Activated T-helper 1 cell treated with Interleukin-2 at 50 U/mL for 16 hours (primary cell): ENCODE measurements around the gene NTRK1.

Experiments used
- DNase-seq: peaks from one replicate; pipeline ENCODE4 v3.0.0-alpha.2; 2020; ENCODE audit warnings: low read depth

NTRK1 gene

DNA sequence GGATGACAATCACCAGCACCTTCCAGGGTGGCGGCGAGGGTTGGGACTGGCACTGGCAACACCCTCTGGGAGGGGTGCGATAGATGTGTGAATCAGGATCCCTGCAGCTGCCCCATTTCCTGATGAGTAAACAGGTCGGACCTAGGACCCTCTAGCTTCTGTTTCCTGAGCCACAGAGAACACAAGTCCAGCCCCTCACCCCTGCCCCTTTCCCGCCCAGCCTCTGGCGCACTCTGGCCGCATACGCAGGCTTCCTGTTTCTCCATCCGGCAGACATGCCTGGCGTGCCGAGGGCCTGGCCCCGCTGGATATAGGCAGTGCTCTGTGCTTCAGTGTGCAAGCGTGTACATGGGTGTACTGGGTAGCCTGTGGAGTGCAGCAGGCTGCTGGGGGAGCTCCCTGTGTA lies 37.5 kb downstream of the NTRK1 start:
- DNase-seq: no peak

DNA sequence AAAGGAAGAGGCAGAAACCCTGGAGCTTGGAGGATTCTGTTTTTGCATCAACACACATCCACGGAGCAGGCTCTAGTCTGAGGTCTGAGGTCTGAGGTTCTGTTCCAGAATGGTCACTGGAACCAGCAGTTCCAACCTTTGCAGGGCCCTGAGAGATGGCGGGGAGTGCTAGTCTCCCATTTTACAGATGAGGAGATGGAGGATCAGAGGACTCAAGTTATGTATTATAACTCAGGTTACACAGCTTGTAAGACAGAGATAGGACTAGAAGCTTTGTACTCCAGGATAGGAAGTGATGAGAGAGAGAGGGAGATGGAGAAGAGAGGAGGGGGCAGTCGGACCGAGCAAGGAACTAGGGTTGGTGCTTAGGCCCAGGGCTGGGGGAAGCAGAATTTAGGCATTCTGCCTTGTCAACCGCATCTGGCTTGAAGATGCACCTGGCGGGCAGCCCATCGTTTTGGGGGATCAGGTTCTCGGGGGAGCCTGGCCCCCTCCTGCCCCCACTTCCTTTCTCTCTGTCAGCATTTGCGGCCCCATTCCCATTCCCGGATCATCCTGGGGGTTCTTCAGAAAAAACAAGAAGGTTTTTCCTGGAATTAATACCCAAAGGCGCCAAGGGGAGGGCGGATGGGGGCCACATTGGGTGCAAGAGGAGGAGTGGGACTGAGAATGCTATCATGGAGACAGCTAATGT lies 38.5 kb downstream of the NTRK1 start:
- DNase-seq: no peak

DNA sequence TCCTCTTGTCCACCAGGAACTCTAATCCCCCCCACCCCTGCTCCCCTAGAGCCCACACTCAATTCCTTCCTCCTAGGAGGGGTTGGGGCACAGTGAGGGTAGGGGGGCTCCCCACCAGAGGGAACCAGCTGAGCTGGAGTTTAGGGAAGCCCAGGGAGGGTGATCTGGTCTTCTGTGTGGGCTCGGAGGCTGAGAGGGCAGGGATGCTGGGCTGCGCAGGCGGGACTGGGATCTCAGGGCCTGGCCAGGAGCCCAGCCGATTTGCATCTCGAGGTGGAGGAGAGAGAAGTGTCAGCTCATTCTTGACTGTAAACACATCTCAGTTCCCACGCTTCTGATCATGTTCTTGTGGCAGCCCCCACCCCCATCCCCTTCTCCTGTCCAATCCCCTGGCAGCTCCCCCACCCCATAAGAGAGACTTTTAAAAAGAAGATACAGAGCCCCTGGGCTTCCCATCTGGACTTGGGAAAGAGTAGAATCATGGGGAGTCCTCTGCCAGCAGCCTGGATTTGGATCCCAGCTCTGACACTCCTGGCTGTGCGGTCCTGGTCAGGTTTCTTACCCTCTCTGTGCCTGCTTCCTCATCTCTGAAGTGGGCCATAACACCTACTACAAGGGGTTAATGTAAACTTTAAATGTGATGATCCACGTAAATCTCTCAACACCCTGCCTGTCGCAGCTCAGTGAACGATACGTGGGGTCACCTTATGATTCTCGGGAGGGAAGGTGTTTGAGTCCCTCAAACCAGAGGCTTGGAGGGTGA lies 39.5 kb downstream of the NTRK1 start:
- DNase-seq: no peak

DNA sequence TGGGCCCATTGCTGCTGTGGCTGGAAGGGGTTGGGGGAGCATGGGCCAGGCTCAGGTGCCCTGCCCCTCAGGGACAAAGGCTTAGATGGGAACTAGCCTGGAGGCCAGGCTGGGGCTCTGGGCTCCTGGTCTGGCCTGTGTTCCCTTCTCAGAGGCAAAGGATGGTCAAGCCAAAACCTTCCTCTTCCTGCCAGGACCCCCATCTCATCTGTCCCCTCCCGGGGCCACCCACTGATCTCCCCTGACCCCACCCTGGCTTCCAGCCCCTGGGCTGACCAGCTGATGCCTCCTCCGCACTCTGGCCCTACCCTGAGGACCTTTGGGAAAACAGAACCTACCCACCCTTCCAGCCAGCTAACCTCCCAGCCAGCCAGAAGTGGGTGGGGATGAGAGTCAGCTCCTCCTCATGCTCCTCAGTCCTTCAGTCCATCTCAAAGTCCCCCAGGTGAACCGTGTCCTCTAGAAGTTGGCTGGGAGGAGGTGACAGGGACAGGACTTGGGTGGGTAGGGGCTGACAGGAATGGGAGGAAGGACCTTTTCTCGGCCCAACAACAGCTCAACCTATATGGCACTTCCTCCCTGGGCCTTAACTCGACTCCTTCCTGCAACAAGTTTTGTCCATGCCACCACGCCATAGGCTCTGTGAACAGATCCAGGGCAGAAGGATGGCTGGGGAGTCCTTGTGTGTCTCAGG lies 40.4 kb downstream of the NTRK1 start:
- DNase-seq: no peak

DNA sequence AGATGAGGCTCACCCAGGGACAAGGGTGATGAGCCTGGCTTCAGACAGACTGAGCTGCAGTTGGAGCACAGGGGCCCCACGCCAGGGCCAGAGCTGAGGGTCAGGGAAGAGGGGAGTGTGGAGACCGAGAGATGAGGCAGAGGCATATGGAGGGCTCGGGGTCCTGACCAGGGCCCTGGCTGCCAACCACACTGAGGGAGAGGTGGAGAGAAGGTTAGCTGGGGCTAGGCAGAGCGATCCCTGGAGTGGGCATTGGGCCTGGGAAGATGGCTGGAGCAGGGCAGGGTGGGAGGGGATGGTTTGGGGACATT lies 40.9 kb downstream of the NTRK1 start:
- no peak for DNase-seq

DNA sequence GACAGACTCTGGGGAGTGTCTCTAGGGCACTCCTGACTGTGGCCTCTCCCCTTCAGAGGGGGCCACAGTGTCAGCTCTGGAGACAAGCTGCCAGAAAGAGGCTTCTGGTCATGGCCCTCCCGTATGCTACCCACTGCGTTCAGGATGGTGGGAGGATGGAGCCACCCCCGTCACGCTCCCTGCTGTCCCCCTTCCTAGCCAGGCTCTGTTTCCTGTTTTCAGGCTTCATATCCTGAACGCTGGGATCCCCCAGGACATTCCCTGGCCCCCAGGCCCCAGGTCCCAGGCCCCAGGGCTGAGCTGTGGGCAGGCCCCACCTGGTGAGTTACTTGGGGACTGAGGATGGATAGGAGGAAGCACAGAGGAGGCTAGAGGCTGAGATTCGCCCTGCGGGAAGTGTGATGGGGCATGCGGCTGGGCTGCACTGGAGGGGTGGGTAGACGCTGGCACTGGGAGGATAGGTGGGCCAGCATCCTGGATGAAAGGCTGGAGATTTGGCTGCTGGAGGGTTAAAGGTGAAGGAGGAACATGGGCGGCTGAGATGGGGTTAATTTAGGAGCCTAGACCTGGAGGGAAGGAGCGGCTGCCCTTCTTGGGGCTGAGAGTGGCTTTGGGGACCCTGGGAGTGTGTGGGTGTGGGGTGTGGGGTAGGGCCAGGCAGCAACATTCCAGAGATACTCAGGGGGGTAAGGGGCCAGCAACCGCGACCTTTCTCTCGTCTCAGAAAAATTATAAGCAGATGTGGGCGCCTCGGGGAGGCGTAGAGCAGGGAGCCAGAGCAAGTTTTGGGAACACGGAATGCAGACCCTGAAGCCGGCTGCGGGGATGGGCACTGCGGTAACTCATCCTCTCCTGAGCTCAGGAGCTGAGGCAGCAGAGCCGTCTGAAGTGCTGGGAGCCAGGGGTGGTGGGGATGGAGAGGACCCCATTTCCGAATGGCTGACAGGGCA lies 41.6 kb downstream of the NTRK1 start:
- DNase-seq: no peak

DNA sequence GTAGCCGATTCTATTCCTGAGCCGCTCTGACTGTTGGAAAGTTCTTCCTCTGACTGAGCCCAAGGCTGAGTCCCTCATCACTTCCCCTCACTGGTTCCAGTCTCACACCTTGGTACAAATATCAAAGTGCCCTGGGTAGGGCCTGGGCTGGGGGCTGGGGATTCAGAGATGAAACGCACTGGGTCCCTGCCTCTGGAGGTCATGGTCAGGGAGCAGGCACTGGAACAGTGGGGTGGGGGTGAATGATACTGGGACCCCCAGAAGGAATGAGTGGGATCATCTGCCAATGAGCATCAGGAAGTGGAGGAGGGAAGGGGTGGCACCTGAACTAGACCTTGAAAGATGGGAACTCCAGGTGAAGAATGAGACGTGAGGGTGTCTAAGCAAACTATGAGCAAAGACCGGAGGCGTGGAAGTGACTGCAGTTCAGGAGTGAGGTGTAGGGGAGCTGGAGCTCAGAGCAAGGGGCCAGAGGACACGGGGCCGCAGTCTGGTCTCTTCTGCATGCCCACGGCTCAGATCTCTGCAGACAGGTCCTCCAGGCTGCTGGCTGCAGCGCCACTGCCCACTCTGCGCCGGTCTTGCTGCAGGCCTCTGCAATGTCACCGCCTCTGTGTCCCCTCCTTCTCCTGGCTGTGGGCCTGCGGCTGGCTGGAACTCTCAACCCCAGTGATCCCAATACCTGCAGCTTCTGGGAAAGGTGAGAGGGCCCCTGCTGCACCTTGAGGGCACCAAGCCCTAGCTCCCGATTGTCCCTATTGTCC lies 42.8 kb downstream of the NTRK1 start:
- no peak for DNase-seq

DNA sequence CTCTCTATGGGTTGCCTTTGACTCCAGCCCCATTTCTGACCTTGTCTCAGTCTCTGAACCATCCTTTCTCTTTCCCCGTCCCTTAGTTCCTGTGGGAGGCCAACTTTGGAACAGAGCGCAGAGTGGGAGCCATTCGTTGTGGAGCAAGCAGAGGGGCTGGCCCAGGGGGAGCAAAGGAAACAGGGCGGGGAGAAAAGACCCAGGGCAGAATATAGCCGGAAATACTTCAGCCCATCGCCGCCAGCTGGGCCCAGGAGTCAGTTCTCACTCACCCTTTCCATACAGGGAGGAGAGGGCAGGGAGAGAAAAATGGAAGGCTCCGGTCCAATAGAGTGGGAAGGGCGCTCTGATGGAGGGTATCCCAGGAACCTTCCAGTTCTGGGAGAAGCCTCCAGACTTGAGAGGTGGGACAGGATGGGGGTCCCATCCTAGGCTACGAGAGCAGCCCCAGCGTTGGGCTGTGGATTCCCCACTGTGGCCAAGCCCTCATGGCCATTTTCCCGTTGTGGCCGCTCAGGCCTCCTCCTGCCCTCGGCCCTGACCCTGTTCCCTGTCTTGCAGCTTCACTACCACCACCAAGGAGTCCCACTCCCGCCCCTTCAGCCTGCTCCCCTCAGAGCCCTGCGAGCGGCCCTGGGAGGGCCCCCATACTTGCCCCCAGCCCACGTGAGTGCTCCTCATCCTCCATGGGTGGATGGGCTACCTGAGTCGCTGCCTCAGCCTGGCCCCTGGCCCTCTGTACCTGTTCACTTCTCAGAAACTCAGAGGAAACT lies 43.7 kb downstream of the NTRK1 start:
- no peak for DNase-seq

DNA sequence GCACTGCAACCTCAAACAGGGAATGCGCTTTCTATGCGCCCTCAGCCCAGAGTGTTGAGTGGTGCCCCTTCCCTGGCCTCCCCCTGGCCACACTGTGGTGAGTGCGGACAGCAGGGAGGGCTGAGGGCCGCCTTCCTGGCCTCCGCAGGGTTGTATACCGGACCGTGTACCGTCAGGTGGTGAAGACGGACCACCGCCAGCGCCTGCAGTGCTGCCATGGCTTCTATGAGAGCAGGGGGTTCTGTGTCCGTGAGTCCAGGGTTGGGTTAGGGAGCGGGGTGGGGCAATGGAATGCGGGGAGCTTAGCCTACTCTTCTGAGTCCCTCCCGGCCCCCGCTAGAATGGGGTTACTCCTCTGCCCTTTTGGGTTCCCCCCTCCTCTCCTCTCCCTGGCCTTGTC lies 44.5 kb downstream of the NTRK1 start:
- DNase-seq: no peak

DNA sequence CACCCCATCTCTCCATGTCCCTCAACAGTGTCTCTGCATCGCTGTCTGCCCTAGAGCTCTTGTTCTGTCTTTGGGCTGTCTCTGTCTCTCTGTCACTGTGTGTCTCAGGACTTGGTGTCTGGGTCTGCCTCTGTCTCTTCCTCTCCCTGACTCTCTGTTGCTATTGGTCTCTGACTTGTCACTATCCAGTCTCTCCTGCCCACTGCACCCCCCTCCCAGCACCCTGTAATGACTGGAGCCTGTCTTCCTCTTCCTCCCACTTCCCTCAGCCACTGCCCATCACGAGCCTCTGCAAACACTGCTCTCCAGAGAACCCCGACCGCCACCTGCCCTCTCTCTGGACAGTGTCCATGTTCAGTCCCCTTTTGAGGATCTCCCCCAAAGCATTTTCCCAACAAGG lies 45.0 kb downstream of the NTRK1 start:
- no peak for DNase-seq

DNA sequence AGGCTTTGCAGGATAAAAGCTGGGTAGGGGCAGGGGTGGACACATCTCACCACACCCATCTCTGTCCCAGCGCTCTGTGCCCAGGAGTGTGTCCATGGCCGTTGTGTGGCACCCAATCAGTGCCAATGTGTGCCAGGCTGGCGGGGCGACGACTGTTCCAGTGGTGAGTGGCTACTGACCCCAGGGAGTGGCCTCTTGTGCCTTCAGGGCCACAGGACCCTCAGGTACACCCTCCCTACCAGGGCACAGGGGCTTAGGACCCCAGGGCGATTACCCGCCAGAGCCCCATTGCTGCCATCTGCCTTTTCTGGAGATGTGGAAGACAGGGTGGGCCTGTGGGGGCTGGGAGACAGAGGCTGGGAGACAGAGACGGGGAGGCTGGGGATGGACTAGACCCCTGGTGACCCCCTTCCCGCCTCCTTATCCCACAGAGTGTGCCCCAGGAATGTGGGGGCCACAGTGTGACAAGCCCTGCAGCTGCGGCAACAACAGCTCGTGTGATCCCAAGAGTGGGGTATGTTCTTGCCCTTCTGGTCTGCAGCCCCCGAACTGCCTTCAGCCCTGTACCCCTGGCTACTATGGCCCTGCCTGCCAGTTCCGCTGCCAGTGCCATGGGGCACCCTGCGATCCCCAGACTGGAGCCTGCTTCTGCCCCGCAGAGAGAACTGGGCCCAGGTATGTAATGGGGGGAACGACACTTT lies 45.7 kb downstream of the NTRK1 start:
- no peak for DNase-seq

DNA sequence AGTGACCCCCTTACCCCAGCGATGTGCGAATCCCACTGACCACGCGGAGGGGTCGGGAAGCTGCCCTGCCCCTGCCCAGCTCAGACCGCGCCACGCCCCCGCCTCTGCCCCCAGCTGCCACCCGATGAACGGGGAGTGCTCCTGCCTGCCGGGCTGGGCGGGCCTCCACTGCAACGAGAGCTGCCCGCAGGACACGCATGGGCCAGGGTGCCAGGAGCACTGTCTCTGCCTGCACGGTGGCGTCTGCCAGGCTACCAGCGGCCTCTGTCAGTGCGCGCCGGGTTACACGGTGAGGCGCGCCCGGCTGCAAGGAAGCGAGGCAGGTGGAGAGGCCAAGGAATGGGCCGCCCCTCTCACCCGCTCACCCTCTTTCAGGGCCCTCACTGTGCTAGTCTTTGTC lies 47.9 kb downstream of the NTRK1 start:
- no peak for DNase-seq

DNA sequence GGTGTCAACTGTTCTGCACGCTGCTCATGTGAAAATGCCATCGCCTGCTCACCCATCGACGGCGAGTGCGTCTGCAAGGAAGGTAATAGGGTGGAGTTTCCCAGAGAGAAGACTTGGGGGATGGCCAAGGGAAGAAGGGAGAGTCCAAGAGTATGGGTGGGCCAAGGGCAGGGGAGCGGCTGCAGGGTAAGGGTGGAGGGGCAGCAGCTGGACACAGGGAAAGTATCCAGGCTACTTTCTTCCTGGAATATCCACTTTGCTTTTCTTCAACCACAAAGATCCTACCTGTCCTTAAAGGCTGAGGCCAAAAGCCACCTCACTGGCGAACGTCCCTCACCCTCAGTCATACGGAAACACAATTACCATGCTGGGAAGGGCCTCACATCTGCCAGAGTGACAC lies 48.3 kb downstream of the NTRK1 start:
- no peak for DNase-seq

DNA sequence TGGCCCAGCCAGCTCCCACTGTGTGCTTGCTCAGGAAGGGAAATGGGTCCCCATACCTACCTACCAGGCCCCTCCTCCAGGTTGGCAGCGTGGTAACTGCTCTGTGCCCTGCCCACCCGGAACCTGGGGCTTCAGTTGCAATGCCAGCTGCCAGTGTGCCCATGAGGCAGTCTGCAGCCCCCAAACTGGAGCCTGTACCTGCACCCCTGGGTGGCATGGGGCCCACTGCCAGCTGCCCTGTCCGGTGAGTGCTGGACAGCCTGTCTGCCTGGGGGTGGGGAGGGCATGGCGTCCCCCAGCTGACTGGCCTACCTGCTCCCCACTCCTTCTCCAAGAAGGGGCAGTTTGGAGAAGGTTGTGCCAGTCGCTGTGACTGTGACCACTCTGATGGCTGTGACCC lies 49.0 kb downstream of the NTRK1 start:
- no peak for DNase-seq

DNA sequence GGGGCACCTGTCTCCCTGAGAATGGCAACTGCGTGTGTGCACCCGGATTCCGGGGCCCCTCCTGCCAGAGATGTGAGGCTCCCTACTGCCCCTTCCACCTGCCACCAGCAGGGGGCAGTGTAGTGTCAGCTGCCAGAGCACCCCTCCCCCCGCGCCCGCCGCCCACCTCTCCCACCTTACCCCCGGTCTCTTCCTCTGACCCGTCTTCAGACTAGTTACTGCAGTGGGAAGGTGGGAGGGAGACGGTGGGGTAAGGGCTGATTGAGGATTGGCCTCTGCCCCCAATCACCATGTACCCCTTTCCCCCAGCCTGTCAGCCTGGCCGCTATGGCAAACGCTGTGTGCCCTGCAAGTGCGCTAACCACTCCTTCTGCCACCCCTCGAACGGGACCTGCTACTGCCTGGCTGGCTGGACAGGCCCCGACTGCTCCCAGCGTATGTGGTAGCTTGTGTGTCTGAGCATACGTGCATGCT lies 49.7 kb downstream of the NTRK1 start:
- peak; percentile 41 for DNase-seq

DNA sequence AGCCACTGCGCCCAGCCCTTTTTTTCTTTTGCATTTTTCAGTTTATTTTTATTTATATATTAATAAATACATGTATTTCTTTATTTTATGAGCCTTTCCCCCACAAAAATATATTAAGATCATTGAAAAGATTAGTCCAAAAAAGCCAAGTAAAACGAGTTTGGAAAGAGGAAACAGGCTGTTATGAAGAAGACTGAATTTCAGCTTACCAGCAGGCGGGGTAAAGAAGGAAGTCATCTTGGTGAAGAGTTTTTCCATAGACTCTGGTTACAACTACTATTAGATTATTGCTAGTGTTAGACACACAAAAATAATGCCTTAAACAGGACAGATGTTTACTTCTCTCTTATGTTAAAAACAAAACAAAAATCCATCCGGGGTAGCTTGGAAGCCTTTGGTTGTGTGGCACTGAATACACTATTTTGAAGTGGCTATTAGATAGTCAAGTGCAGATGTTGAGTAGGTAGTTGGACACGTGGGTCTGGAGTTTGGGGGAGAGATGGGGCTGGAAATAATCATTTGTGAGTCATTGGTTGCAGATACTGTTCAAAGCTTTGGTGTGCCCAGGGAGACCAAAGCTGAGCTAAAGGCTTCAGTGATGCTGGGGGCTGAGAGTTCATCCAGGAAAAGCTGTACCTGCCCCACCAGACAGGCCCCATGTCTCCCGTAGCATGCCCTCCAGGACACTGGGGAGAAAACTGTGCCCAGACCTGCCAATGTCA lies 51.1 kb downstream of the NTRK1 start:
- DNase-seq: no peak

DNA sequence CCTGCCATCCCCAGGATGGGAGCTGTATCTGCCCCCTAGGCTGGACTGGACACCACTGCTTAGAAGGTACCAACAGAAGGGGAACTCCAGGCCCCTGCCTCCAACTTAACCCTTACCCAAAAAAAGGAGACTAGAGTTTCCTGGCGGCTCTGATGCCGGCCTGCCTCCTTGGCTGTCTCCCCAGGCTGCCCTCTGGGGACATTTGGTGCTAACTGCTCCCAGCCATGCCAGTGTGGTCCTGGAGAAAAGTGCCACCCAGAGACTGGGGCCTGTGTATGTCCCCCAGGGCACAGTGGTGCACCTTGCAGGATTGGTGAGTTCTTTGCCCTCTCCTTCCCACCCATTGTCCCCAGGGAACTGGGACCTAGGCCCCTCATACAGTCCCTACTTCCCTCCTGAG lies 51.6 kb downstream of the NTRK1 start:
- no peak for DNase-seq

DNA sequence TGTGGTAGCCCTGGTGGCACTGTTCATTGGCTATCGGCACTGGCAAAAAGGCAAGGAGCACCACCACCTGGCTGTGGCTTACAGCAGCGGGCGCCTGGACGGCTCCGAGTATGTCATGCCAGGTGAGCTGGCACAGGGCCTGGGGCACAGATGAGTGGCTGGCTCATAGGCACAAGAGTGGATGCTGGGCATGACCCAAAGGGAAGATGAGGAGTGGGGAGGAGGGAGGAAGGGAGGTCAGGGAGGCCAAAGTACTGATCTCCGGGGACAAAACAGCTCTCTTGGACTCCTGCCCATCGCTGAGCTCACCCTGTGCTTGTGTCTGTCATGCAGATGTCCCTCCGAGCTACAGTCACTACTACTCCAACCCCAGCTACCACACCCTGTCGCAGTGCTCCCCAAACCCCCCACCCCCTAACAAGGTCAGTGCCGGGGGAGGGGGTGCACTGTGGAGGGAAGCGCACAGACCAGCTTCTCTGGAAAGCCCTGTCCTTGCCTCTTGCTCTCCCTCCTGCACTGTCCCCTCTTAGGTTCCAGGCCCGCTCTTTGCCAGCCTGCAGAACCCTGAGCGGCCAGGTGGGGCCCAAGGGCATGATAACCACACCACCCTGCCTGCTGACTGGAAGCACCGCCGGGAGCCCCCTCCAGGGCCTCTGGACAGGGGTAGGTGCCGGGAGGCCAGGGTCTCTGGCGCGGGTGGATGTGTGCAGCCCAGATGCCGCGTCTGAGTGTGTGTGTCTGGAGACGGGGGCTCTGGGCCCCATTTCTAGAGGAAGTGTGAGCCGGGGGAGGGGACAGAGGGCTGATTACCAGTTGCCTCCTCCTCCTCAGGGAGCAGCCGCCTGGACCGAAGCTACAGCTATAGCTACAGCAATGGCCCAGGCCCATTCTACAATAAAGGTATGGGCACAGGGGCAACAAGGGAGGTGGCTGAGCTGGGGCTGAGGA lies 52.5 kb downstream of the NTRK1 start:
- no peak for DNase-seq
